ENCODE results near the gene KLHL8.
"Not testable (repeated sequence)": the region's sequence is repeated elsewhere in the genome, so short reads cannot be mapped to it uniquely, and the experiment has no call there.

Gene KLHL8

GRCh38 chr4:87225936-87226335, 5.5 kb upstream of the KLHL8 start:
- no peak for DNase-seq

GRCh38 chr4:87224141-87224923, 3.9 kb upstream of the KLHL8 start:
- no peak for DNase-seq

DNA sequence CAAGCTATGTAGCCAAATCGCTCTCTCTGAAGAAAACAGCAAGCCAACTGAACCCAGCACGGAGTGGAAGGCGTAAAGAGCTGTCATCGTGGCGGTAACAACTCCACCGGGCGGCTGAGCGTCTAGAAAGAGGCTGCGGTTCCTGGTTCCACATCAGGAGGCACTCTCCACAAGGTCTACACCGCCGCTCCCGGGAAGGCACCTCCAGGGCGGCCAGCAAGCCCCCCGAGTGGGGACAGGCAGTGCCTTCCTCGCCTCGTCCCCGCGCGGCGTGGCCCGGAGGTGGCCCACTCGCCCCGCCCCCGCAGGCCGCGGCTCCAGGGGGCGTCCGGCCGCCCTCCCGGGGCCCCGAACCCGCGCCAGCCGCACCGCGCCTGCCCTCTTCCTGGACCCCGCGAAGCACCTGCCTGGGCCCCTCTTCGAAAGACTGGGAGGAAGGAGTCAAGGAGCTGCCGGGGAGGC, 755 bp downstream of the KLHL8 start:
- peak; percentile 50 for DNase-seq

- DNase-seq = not testable (repeated sequence)
Observed at GRCh38 chr4:87217235-87217763, 3.1 kb downstream of the KLHL8 start.

DNA sequence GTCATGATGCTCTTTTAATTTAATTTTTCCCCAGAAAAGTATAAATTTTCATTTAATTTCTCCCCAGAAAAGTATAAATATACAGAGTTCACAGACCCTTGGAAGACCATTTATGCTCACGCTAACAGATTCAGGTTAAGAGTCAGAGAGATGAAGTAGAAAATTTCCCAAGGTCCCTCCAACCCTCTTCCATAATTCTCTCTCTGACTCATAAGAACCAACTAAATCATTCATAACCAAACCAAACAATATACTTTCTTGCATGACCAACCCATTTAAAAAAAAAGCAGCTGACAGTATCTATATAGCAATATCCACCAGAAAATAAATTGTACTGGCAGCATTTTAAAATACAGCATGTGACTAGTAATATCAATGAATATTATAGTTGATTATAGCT, 3.9 kb downstream of the KLHL8 start:
- no peak for DNase-seq

DNA sequence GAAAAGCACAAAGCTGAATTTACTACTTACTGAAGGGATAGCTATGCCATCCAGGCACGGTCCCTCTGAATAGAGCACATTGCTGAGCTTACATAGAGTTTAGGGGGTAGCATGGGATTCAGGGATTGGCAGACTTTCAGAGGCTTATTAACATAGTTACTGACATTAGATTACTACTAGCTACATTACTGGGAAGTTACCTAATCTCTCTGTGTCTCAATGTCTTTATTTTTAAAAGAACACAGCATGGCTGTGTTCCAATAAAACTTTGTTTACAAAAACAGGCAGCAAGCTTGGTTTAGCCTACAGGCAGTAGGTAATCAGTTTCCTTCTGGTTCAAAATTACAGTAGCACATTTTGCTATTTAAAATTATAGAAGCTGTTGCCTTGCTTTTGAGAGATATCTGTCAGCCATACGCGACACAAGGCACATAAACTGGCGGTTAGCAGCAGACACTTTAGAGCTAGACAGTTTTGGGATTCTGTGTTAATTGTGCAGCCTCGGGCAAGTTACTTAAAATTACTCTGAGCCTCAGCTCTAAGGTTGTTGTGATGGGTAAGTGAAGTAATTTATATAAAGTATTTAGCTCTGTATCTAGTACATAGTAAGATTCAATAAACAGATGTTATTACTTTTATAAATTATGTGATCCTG, 6.9 kb downstream of the KLHL8 start:
- no peak for DNase-seq

DNA sequence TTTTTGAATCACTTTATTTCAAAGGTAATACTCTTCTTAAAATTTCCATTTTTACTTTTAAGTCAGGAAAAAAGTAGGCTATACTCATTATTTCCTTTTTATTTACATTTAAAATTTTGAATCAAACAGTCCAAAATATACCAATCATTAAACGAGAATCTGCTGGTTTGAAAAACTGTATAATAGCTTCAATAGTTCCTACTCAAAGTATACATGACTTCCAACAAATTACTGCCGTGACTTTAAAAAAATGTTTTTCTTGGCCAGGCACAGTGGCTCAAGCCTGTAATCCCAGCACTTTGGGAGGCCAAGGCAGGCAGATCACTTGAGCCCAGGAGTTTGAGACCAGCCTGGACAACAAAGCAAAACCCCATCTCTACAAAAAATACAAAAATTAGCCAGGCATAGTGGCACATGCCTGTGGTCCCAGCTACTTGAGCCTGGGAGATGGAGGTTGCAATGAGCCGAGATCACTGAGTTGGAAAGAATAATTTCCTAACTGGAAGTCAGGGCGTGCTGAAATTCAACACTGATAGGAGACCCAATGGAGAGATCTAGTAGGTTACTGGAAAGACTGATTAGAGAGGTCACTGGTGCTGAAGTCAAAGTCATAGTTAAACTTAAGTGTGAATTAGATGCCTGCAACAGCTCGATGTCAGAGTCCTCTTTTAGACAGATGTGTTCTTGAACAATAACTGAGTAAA, 9.0 kb downstream of the KLHL8 start:
- DNase-seq = no peak

- DNase-seq = peak; percentile 25
Observed at GRCh38 chr4:87209696-87210095, 10.7 kb downstream of the KLHL8 start.

GRCh38 chr4:87209182-87209581, 11.2 kb downstream of the KLHL8 start:
- DNase-seq = no peak

- no peak for DNase-seq
Observed at GRCh38 chr4:87204559-87204958, 15.9 kb downstream of the KLHL8 start.

DNA sequence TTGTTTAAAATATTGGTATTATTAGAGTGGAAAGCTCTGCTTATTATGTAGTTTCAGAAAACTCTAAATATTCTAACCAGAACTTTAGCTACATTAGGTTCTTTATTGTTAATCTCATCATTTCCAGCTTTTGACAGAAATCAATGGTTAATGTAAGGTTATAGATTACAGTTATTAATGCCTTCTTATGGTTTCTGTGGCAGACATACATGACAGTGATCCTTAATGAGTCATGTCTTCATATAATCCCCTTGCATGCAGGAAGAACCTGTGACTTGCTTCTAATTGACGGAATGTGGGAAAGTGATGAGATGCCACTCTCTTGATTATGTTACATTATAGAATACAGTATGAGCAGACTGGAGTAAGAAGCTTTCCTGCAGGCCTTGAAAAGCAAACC, 23.5 kb downstream of the KLHL8 start:
- DNase-seq = no peak

DNA sequence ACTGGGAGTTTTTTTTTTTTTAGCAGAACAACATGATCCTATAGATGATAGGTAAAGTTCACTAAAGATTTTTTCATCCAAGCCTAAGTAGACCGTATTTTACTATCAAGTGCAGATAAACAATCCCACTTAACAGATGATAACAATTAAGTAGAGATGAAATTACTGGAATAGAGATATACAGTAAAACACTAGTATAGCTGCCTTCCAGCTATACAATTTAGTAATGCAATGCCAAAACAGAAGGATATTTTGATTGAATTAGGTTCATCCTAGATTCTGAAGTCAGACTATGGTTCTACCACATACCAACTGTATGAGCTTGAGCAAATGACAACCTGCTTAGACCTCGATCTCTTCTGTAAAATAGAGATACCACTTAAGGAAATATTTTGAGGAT, 24.3 kb downstream of the KLHL8 start:
- DNase-seq = no peak

GRCh38 chr4:87193958-87194675, 26.3 kb downstream of the KLHL8 start:
- no peak for DNase-seq

GRCh38 chr4:87192145-87192919, 28.1 kb downstream of the KLHL8 start:
- DNase-seq = no peak

- DNase-seq = no peak
Observed at GRCh38 chr4:87188932-87189331, 31.5 kb downstream of the KLHL8 start.

DNA sequence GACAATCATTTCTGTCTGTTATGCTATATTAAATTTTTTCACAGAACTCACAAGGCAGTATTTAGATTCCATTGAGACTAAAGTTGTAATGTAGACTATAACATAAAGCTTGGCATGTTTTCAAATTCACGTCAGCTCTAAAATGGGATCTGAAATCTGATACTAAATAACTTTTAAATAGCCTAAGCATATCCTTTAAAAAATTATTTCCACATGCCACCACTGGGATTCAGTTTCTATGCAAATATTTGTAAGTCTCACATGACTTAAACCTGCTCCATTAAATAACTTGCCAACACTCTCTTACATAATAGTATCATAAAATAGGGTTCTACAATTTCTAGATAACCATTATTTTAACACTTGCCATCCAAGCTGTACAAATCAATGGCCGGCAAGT, 32.4 kb downstream of the KLHL8 start:
- DNase-seq = no peak

- DNase-seq = no peak
Observed at GRCh38 chr4:87185146-87185870, 35.1 kb downstream of the KLHL8 start.

DNA sequence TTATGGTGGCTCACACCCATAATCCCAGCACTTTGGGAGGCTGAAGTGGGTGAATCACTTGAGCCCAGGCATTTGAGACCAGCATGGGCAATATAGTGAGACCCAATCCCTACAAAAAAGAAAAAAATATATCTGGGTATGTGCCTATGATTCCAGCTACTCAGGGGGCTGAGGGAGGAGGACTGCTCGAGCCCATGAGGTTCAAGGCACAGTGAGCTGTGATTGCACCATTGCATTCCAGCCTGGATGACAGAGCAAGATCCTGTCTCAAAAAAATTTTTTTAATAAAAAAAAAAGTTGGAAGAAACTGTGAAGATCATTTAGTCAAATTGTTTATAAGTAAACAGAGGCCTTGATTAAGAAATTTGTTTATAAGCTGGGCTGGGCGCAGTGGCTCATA, 39.7 kb downstream of the KLHL8 start:
- no peak for DNase-seq

- no peak for DNase-seq
Observed at GRCh38 chr4:87179751-87180150, 40.7 kb downstream of the KLHL8 start.

- DNase-seq = no peak
Observed at GRCh38 chr4:87174672-87175071, 45.7 kb downstream of the KLHL8 start.

GRCh38 chr4:87171944-87172343, 48.5 kb downstream of the KLHL8 start:
- no peak for DNase-seq

All from CD4-positive, alpha-beta T cell treated with Interleukin-17A for 1 hour (primary cell).